DND-41 (cell line): ENCODE data around the gene CKLF.
"Not testable (repeated sequence)": the region's sequence is repeated elsewhere in the genome, so short reads cannot be mapped to it uniquely, and the experiment has no call there.

Experiments used
- ATAC-seq: fragments of 200-7000 bp; cut with Tn5 transposase; 3 replicates; pipeline ENCODE4 v1.9.1; 2021; ENCODE audit warnings: low read depth; ENCODE audit not compliant: insufficient read depth
- DNase-seq: peaks from one replicate; pipeline ENCODE4 v3.0.0-alpha.2; 2020
- H2AFZ ChIP-seq: 2 replicates; pipeline ENCODE4 v1.6.0; 2012; ENCODE audit warnings: low read depth, low read length
- H3K27ac ChIP-seq: 2 replicates; pipeline ENCODE4 v1.5.1; 2012; ENCODE audit warnings: low read length, inconsistent platforms
- H3K27me3 ChIP-seq: fragments of 200-600 bp; sonication (generic); 2 replicates; pipeline ENCODE4 v1.6.0; 2012; ENCODE audit warnings: low read length, mild to moderate bottlenecking, inconsistent platforms; ENCODE audit not compliant: insufficient read depth, poor library complexity
- H3K36me3 ChIP-seq: 2 replicates; pipeline ENCODE4 v1.5.1; 2012; ENCODE audit warnings: low read length, inconsistent platforms; ENCODE audit not compliant: insufficient read depth
- H3K4me1 ChIP-seq: 2 replicates; pipeline ENCODE4 v1.5.1; 2012; ENCODE audit warnings: mild to moderate bottlenecking, low read length; ENCODE audit not compliant: insufficient read depth
- H3K4me2 ChIP-seq: 2 replicates; pipeline ENCODE4 v1.6.0; 2012; ENCODE audit warnings: mild to moderate bottlenecking, moderate library complexity, low read length, inconsistent platforms; ENCODE audit not compliant: insufficient read depth
- H3K4me3 ChIP-seq, 2 experiments: fragments of 200-600 bp in 1 of 2; shearing (Covaris generic) in 1 of 2; 2 replicates each; pipeline ENCODE4 v1.5.1; 2012 to 2016; ENCODE audit warnings: inconsistent platforms in 2 of 2, low read length in 2 of 2, mild to moderate bottlenecking in 2 of 2, low read depth in 1 of 2, moderate library complexity in 1 of 2
- H3K79me2 ChIP-seq: 2 replicates; pipeline ENCODE4 v1.6.0; 2012; ENCODE audit warnings: low read length, inconsistent platforms; ENCODE audit not compliant: insufficient read depth
- H3K9ac ChIP-seq: 2 replicates; pipeline ENCODE4 v1.6.0; 2012; ENCODE audit warnings: low read depth, mild to moderate bottlenecking, inconsistent platforms, low read length, moderate library complexity
- H3K9me3 ChIP-seq: 2 replicates; pipeline ENCODE4 v1.5.1; 2012; ENCODE audit warnings: low read length, moderate library complexity, mild to moderate bottlenecking, inconsistent platforms; ENCODE audit not compliant: insufficient read depth, severe bottlenecking
- H4K20me1 ChIP-seq: 2 replicates; pipeline ENCODE4 v1.6.0; 2012; ENCODE audit warnings: low read length; ENCODE audit not compliant: insufficient read depth
- CTCF ChIP-seq: IDR thresholded peaks from 2 replicates; pipeline ENCODE4 v1.5.1; 2012; ENCODE audit warnings: borderline replicate concordance, low read length, moderate library complexity, mild to moderate bottlenecking; ENCODE audit not compliant: poor library complexity, severe bottlenecking; ENCODE audit errors: extremely low read depth
- EZH2 ChIP-seq: IDR thresholded peaks from 3 replicates; pipeline ENCODE4 v1.6.1; 2012; ENCODE audit warnings: borderline replicate concordance, low read depth, mild to moderate bottlenecking, moderate library complexity, low read length, inconsistent platforms; ENCODE audit not compliant: severe bottlenecking

Gene CKLF

DNA sequence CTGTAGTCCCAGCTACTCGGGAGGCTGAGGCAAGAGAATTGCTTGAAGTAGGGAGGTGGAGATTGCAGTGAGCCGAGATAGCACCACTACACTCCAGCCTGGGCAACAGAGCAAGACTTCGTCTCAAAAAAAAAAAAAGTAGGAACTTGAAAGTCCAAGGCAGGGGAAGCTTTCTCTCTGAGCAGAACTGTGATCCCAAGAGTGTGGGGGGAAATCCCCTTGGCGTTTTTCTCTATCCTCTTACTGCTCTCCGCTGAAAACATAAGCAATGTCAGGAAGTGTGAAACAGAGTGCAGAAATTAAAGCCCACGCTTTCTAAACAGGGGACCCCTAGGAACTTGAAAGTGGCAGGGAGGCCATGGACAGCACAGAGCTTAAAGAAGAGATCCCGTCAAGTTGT, 42.4 kb downstream of the CKLF start:
- Histone ChIP-seq H3K36me3 (no peaks in the 10 kb centered on the region), H4K20me1 (no peaks in the 10 kb centered on the region), H3K27me3 (no peaks in the 10 kb centered on the region), H3K9ac (no peak overlapping the region), H3K4me3 (no peak overlapping the region), H3K27ac (no peak overlapping the region), H3K9me3 (no peaks in the 10 kb centered on the region), H3K4me1 (peaks cover 11% of the 10 kb centered on the region), H2AFZ (no peak overlapping the region), H3K79me2 (no peaks in the 10 kb centered on the region), H3K4me2 (no peak overlapping the region)
- ATAC-seq (no peak), DNase-seq (no peak)
- TF ChIP-seq CTCF (no peak), EZH2 (no peak)

GRCh38 chr16:66596559-66596958, 44.2 kb downstream of the CKLF start:
- not testable (repeated sequence) for H3K36me3 ChIP-seq, H3K4me3 ChIP-seq, H3K4me1 ChIP-seq, H3K27me3 ChIP-seq, H3K4me2 ChIP-seq, DNase-seq, H2AFZ ChIP-seq, H3K79me2 ChIP-seq, H3K9me3 ChIP-seq, H3K9ac ChIP-seq, ATAC-seq, H4K20me1 ChIP-seq, H3K27ac ChIP-seq

DNA sequence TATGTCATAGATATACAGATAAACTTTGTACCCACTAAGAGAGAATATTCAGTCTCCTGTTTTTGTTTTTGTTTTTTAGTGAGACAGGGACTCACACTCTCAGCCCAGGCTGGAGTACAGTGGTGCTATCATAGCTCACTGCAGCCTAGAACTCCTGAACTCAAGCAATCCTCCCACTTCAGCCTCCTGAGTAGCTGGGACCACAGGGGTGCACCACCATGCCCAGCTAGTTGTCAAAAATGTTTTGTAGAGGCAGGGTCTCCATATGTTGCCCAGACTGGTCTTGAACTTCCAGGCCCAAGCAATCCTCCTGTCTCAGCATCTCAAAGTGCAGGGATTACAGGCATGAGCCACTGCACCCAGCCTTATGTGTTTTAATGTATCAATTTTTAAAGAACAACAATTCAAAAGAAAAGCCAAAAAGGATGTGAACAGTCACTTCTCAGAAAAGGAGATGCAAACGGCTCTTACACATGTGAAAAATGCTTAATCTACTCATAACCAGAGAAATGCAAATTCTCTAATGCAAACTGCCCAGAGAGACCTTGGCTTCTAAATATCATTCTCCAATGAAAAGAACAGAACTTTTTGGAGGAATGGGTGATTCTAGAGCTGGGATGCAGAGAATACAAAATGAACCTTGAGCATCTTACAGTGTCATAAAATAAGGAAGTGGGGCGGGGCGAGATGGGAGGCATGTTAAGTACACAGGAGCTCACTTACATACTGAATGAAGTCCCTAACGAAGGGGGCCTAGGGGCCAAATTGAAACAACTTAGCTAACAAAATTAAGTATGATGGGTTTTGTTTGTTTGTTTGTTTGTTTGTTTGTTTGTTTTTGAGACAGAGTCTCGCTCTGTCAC, 44.8 kb downstream of the CKLF start:
- H3K79me2 ChIP-seq = no peaks in the 10 kb centered on the region
- ATAC-seq (no peak), DNase-seq (no peak)
- H3K9ac ChIP-seq = no peak overlapping the region
- H3K4me3 ChIP-seq = no peak overlapping the region
- no peaks in the 10 kb centered on the region for H3K27me3 ChIP-seq
- peaks cover 11% of the 10 kb centered on the region for H3K9me3 ChIP-seq
- H3K27ac ChIP-seq = no peak overlapping the region
- no peaks in the 10 kb centered on the region for H4K20me1 ChIP-seq
- H3K36me3 ChIP-seq = no peaks in the 10 kb centered on the region
- no peak for TF ChIP-seq EZH2
- no peak for TF ChIP-seq CTCF
- H3K4me2 ChIP-seq = no peak overlapping the region
- H3K4me1 ChIP-seq = no peaks in the 10 kb centered on the region
- no peak overlapping the region for H2AFZ ChIP-seq

DNA sequence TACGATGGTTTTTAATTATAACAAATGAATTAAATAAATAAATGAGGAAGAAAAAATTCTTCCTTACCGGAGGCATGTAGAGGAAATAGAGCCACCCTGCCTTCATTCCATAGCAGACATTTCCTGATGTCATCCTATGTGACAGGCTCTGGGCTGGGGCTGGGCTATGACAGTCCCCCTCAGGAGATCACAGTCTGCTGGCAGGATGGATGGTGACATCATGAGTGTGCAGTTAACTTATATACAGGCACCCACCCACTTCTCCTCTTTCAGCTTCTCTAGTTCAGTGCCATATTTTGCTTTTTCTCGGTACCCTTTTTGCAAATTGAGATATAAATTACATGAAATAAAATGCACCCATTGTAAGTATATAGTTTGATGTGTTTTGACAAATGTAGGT, 45.7 kb downstream of the CKLF start:
- H3K27ac ChIP-seq = no peak overlapping the region
- no peak for DNase-seq
- H3K27me3 ChIP-seq = no peaks in the 10 kb centered on the region
- H3K36me3 ChIP-seq = no peaks in the 10 kb centered on the region
- no peaks in the 10 kb centered on the region for H3K79me2 ChIP-seq
- H2AFZ ChIP-seq = no peak overlapping the region
- H3K9ac ChIP-seq = no peak overlapping the region
- no peak overlapping the region for H3K4me2 ChIP-seq
- H3K9me3 ChIP-seq = peaks cover 11% of the 10 kb centered on the region
- H3K4me1 ChIP-seq = no peaks in the 10 kb centered on the region
- no peaks in the 10 kb centered on the region for H4K20me1 ChIP-seq
- ATAC-seq = peak; percentile 48; the same call in 1 of the 3 replicates
- TF ChIP-seq CTCF = no peak
- no peak for TF ChIP-seq EZH2
- no peak overlapping the region for H3K4me3 ChIP-seq
